H9 (cell line): Measurements from ENCODE around the gene ABHD1. TPM values are rescaled to one million over a fixed set of nuclear protein-coding genes. Genes with fewer than 3 reads are reported as not detected.

ENCODE experiments used
- DNase-seq: peaks from one replicate; pipeline ENCODE4 v3.0.0-alpha.2; 2017
- H2AFZ ChIP-seq: one replicate; pipeline ENCODE4 v1.6.1; 2013; ENCODE audit warnings: mild to moderate bottlenecking, low read length, control low read depth, moderate library complexity
- H2AK5ac ChIP-seq: 2 replicates; pipeline ENCODE4 v1.6.1; 2013; ENCODE audit warnings: low read length, control low read depth, mixed read lengths; ENCODE audit not compliant: insufficient read length
- H2BK120ac ChIP-seq: one replicate; pipeline ENCODE4 v1.6.1; 2013; ENCODE audit warnings: low read depth, mild to moderate bottlenecking, low read length, control low read depth, inconsistent platforms; ENCODE audit not compliant: poor library complexity, severe bottlenecking
- H2BK12ac ChIP-seq: 2 replicates; pipeline ENCODE4 v1.6.1; 2013; ENCODE audit warnings: low read length, control low read depth, mixed read lengths, low read depth; ENCODE audit not compliant: insufficient read length
- H2BK15ac ChIP-seq: 2 replicates; pipeline ENCODE4 v1.6.1; 2013; ENCODE audit warnings: low read depth, low read length, control low read depth
- H2BK20ac ChIP-seq: one replicate; pipeline ENCODE4 v1.6.1; 2013; ENCODE audit warnings: low read depth, mild to moderate bottlenecking, low read length, control low read depth, inconsistent platforms; ENCODE audit not compliant: poor library complexity, severe bottlenecking
- H2BK5ac ChIP-seq: 2 replicates; pipeline ENCODE4 v1.6.1; 2013; ENCODE audit warnings: low read length, control low read depth, mixed read lengths; ENCODE audit not compliant: insufficient read length
- H3K14ac ChIP-seq: 2 replicates; pipeline ENCODE4 v1.6.1; 2013; ENCODE audit warnings: low read length, control low read depth; ENCODE audit not compliant: insufficient read depth
- H3K18ac ChIP-seq: 2 replicates; pipeline ENCODE4 v1.6.1; 2013; ENCODE audit warnings: low read depth, mild to moderate bottlenecking, mixed read lengths, low read length, control low read depth; ENCODE audit not compliant: insufficient read length
- H3K23ac ChIP-seq: 2 replicates; pipeline ENCODE4 v1.6.1; 2013; ENCODE audit warnings: low read length, control low read depth, mixed read lengths, low read depth; ENCODE audit not compliant: insufficient read length
- H3K23me2 ChIP-seq: 2 replicates; pipeline ENCODE4 v1.6.1; 2013; ENCODE audit warnings: low read depth, mild to moderate bottlenecking, mixed read lengths, low read length, control low read depth; ENCODE audit not compliant: insufficient read length, poor library complexity, severe bottlenecking
- H3K27ac ChIP-seq: 2 replicates; pipeline ENCODE4 v1.5.1; 2013; ENCODE audit warnings: low read length, control low read depth, mixed read lengths, low read depth; ENCODE audit not compliant: insufficient read length
- H3K27me3 ChIP-seq: 2 replicates; pipeline ENCODE4 v1.6.1; 2013; ENCODE audit warnings: low read length, control low read depth, inconsistent platforms; ENCODE audit not compliant: insufficient read depth
- H3K4ac ChIP-seq: 2 replicates; pipeline ENCODE4 v1.6.1; 2013; ENCODE audit warnings: low read depth, mild to moderate bottlenecking, control low read depth, inconsistent platforms, low read length, moderate library complexity
- H3K4me1 ChIP-seq: 2 replicates; pipeline ENCODE4 v1.6.1; 2013; ENCODE audit warnings: low read length, control low read depth, inconsistent platforms; ENCODE audit not compliant: insufficient read depth
- H3K4me2 ChIP-seq: 2 replicates; pipeline ENCODE4 v1.6.1; 2013; ENCODE audit warnings: low read length, control low read depth, mixed read lengths; ENCODE audit not compliant: insufficient read length, insufficient read depth
- H3K56ac ChIP-seq: 2 replicates; pipeline ENCODE4 v1.6.1; 2013; ENCODE audit warnings: low read depth, mild to moderate bottlenecking, mixed read lengths, low read length, control low read depth; ENCODE audit not compliant: insufficient read length
- H3K79me1 ChIP-seq: 2 replicates; pipeline ENCODE4 v1.6.1; 2013; ENCODE audit warnings: low read depth, mild to moderate bottlenecking, moderate library complexity, low read length, control low read depth, inconsistent platforms; ENCODE audit not compliant: insufficient read depth, poor library complexity, severe bottlenecking
- H3K79me2 ChIP-seq: 2 replicates; pipeline ENCODE4 v1.6.1; 2013; ENCODE audit warnings: low read length, control low read depth, inconsistent platforms; ENCODE audit not compliant: insufficient read depth
- H3K9ac ChIP-seq: 2 replicates; pipeline ENCODE4 v1.6.1; 2013; ENCODE audit warnings: low read length, control low read depth, mixed read lengths; ENCODE audit not compliant: insufficient read length; ENCODE audit errors: extremely low read depth
- H3K9me3 ChIP-seq: one replicate; pipeline ENCODE4 v1.6.1; 2013; ENCODE audit warnings: low read depth, low read length, inconsistent platforms; ENCODE audit not compliant: control insufficient read depth
- H3T11ph ChIP-seq: one replicate; pipeline ENCODE4 v1.6.1; 2013; ENCODE audit warnings: mild to moderate bottlenecking, low read length, control low read depth, inconsistent platforms
- H4K20me1 ChIP-seq: one replicate; pipeline ENCODE4 v1.6.1; 2013; ENCODE audit not compliant: control insufficient read depth, insufficient read length, insufficient read depth
- H4K5ac ChIP-seq: 2 replicates; pipeline ENCODE4 v1.6.1; 2013; ENCODE audit warnings: low read depth, mild to moderate bottlenecking, mixed read lengths, low read length, control low read depth; ENCODE audit not compliant: insufficient read length
- H4K8ac ChIP-seq: replicated peaks from 2 replicates; pipeline ENCODE4 v1.6.1; 2013; ENCODE audit warnings: low read length, control low read depth, mixed read lengths, low read depth; ENCODE audit not compliant: insufficient read length
- H4K91ac ChIP-seq: 2 replicates; pipeline ENCODE4 v1.6.1; 2013; ENCODE audit warnings: low read depth, mild to moderate bottlenecking, moderate library complexity, mixed read lengths, low read length, control low read depth; ENCODE audit not compliant: insufficient read length
- H3K27ac Mint-ChIP-seq, 3 experiments: 2 replicates in 2 of 3; 3 replicates in 1 of 3; pipeline ENCODE4 v1.8.0; 2020 to 2021; ENCODE audit warnings: mixed read lengths in 3 of 3, mild to moderate bottlenecking in 1 of 3, moderate library complexity in 1 of 3
- H3K27me3 Mint-ChIP-seq: 2 replicates; pipeline ENCODE4 v1.8.0; 2021; ENCODE audit warnings: low read depth, mild to moderate bottlenecking, moderate library complexity, mixed read lengths
- H3K36me3 Mint-ChIP-seq, 3 experiments: 2 replicates in 2 of 3; 3 replicates in 1 of 3; pipeline ENCODE4 v1.8.0; 2020 to 2021; ENCODE audit warnings: low read depth in 3 of 3, mixed read lengths in 3 of 3; ENCODE audit not compliant: insufficient read depth in 1 of 3
- H3K4me1 Mint-ChIP-seq, 2 experiments: 2 replicates each; pipeline ENCODE4 v1.8.0; 2020; ENCODE audit warnings: mixed read lengths in 2 of 2
- H3K4me3 Mint-ChIP-seq, 2 experiments: 2 replicates in 1 of 2; 3 replicates in 1 of 2; pipeline ENCODE4 v1.8.0; 2020 to 2021; ENCODE audit warnings: mild to moderate bottlenecking in 2 of 2, mixed read lengths in 2 of 2, moderate library complexity in 1 of 2
- H3K9me3 Mint-ChIP-seq, 2 experiments: 2 replicates in 1 of 2; 3 replicates in 1 of 2; pipeline ENCODE4 v1.8.0; 2020; ENCODE audit warnings: mild to moderate bottlenecking in 2 of 2, mixed read lengths in 2 of 2, moderate library complexity in 1 of 2
- WGBS: extraction: QIAGEN DNeasy Blood & Tissue Kit; methylation state at CpG from one replicate; pipeline ENCODE4 v1.1.7; 2013; ENCODE audit warnings: missing lambda C conversion rate, low lambda C conversion rate, mixed read lengths; ENCODE audit not compliant: insufficient read length; ENCODE audit errors: extremely low coverage; 5-methylcytosine and 5-hydroxymethylcytosine counted together
- total RNA-seq: library from RNA; stranded (reverse); gene quantifications from 2 replicates; pipeline ENCODE4 v1.2.1, GENCODE V29; 2021
- TF ChIP-seq, protein P1 (sequence below): fragments of 200-600 bp; sonication (generic); conservative IDR thresholded peaks from 3 replicates; pipeline ENCODE4 v1.8.0; 2021; ENCODE audit warnings: antibody characterized with exemption, mild to moderate bottlenecking

The ABHD1 gene
- total RNA-seq, 1 experiment from 2014 or later, result 0.31 TPM

GRCh38 chr2:27079233-27080139, 44.1 kb upstream of the ABHD1 start:
- Histone ChIP-seq H3K9ac (no peak overlapping the region), H3K27ac (no peak overlapping the region), H3K4ac (no peak overlapping the region), H3K4me1 (no peaks in the 10 kb centered on the region), H3K56ac (no peak overlapping the region), H3K27me3 (no peaks in the 10 kb centered on the region), H2AFZ (no peak overlapping the region), H2BK120ac (no peak overlapping the region), H2BK12ac (no peak overlapping the region), H3T11ph (no peak overlapping the region), H3K79me1 (no peaks in the 10 kb centered on the region), H2AK5ac (no peak overlapping the region), H2BK15ac (no peak overlapping the region), H3K23ac (no peak overlapping the region), H3K79me2 (no peaks in the 10 kb centered on the region), H3K4me2 (no peak overlapping the region), H4K5ac (no peak overlapping the region), H2BK5ac (no peak overlapping the region), H4K20me1 (no peaks in the 10 kb centered on the region), H3K14ac (no peak overlapping the region), H4K91ac (no peak overlapping the region), H3K9me3 (no peaks in the 10 kb centered on the region), H3K23me2 (no peaks in the 10 kb centered on the region), H3K18ac (no peak overlapping the region), H2BK20ac (no peak overlapping the region), H4K8ac (no peak overlapping the region)
- Mint-ChIP-seq H3K27me3 (peaks cover 19% of the 10 kb centered on the region), H3K36me3 (no peaks in the 10 kb centered on the region), H3K4me1 (peaks cover 18 to 40% of the 10 kb centered on the region in 2 experiments), H3K27ac (no peak overlapping the region; a peak in 1 of 7 replicates), H3K4me3 (no peak overlapping the region), H3K9me3 (no peaks in the 10 kb centered on the region)
- no peak for DNase-seq
- TF ChIP-seq, protein P1, sequence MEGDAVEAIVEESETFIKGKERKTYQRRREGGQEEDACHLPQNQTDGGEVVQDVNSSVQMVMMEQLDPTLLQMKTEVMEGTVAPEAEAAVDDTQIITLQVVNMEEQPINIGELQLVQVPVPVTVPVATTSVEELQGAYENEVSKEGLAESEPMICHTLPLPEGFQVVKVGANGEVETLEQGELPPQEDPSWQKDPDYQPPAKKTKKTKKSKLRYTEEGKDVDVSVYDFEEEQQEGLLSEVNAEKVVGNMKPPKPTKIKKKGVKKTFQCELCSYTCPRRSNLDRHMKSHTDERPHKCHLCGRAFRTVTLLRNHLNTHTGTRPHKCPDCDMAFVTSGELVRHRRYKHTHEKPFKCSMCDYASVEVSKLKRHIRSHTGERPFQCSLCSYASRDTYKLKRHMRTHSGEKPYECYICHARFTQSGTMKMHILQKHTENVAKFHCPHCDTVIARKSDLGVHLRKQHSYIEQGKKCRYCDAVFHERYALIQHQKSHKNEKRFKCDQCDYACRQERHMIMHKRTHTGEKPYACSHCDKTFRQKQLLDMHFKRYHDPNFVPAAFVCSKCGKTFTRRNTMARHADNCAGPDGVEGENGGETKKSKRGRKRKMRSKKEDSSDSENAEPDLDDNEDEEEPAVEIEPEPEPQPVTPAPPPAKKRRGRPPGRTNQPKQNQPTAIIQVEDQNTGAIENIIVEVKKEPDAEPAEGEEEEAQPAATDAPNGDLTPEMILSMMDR, result no peak
- WGBS, result no CpG with 5 or more reads among the region's 14 CpGs
